Trophoblast cell (in vitro differentiated cells and primary cell): ENCODE results near the gene MVK.

Experiments
- DNase-seq, 2 donors: peaks; one replicate each; pipeline ENCODE4 v3.0.0-alpha.2; 2016
- H2AFZ ChIP-seq: 2 replicates; pipeline ENCODE4 v1.6.1; 2013; ENCODE audit warnings: low read length, moderate library complexity, mild to moderate bottlenecking; ENCODE audit not compliant: insufficient read depth, poor library complexity
- H2AK5ac ChIP-seq: 2 replicates; pipeline ENCODE4 v1.6.1; 2013; ENCODE audit warnings: mild to moderate bottlenecking, low read length
- H2BK120ac ChIP-seq: 2 replicates; pipeline ENCODE4 v1.6.1; 2013; ENCODE audit warnings: low read length, mild to moderate bottlenecking, moderate library complexity; ENCODE audit not compliant: insufficient read depth, poor library complexity
- H2BK12ac ChIP-seq: 2 replicates; pipeline ENCODE4 v1.6.1; 2013; ENCODE audit warnings: mild to moderate bottlenecking, low read length, moderate library complexity
- H2BK5ac ChIP-seq: 2 replicates; pipeline ENCODE4 v1.6.1; 2013; ENCODE audit warnings: low read length, low read depth, moderate library complexity, mild to moderate bottlenecking; ENCODE audit not compliant: poor library complexity
- H3K14ac ChIP-seq: 2 replicates; pipeline ENCODE4 v1.6.1; 2013; ENCODE audit warnings: mild to moderate bottlenecking, low read length
- H3K18ac ChIP-seq: 2 replicates; pipeline ENCODE4 v1.6.1; 2013; ENCODE audit warnings: mild to moderate bottlenecking, low read length
- H3K23ac ChIP-seq: 2 replicates; pipeline ENCODE4 v1.6.1; 2013; ENCODE audit warnings: low read length
- H3K27ac ChIP-seq: 2 replicates; pipeline ENCODE4 v1.5.1; 2013; ENCODE audit warnings: low read depth, mild to moderate bottlenecking, inconsistent platforms, low read length, moderate library complexity
- H3K27me3 ChIP-seq: 2 replicates; pipeline ENCODE4 v1.6.1; 2013; ENCODE audit warnings: inconsistent platforms, mild to moderate bottlenecking, low read length, moderate library complexity; ENCODE audit not compliant: insufficient read depth
- H3K36me3 ChIP-seq, 2 experiments: 1 replicate in 1 of 2; 2 replicates in 1 of 2; pipeline ENCODE4 v1.6.1; 2013; ENCODE audit warnings: low read length in 2 of 2, mild to moderate bottlenecking in 2 of 2, moderate library complexity in 1 of 2; ENCODE audit not compliant: insufficient read depth in 2 of 2, control insufficient read depth in 1 of 2
- H3K4ac ChIP-seq: 2 replicates; pipeline ENCODE4 v1.6.1; 2013; ENCODE audit warnings: low read depth, mild to moderate bottlenecking, low read length, moderate library complexity
- H3K4me1 ChIP-seq, 2 experiments: 1 replicate in 1 of 2; 2 replicates in 1 of 2; pipeline ENCODE4 v1.6.1; 2013; ENCODE audit warnings: low read length in 2 of 2, mild to moderate bottlenecking in 2 of 2, moderate library complexity in 1 of 2; ENCODE audit not compliant: insufficient read depth in 2 of 2, control insufficient read depth in 1 of 2
- H3K4me2 ChIP-seq: 2 replicates; pipeline ENCODE4 v1.6.1; 2013; ENCODE audit warnings: inconsistent platforms, mild to moderate bottlenecking, low read length, moderate library complexity
- H3K4me3 ChIP-seq: 2 replicates; pipeline ENCODE4 v1.5.1; 2013; ENCODE audit warnings: mild to moderate bottlenecking, low read depth, low read length, inconsistent platforms
- H3K79me1 ChIP-seq: one replicate; pipeline ENCODE4 v1.6.1; 2013; ENCODE audit warnings: low read length
- H3K79me2 ChIP-seq: 2 replicates; pipeline ENCODE4 v1.6.1; 2013; ENCODE audit warnings: low read length, mild to moderate bottlenecking; ENCODE audit not compliant: control insufficient read depth, insufficient read depth, poor library complexity
- H3K9ac ChIP-seq: 2 replicates; pipeline ENCODE4 v1.6.1; 2013; ENCODE audit warnings: mild to moderate bottlenecking, low read length
- H3K9me3 ChIP-seq: 2 replicates; pipeline ENCODE4 v1.6.1; 2013; ENCODE audit warnings: low read depth, mild to moderate bottlenecking, control low read depth, inconsistent platforms, low read length; ENCODE audit not compliant: insufficient read depth
- H4K12ac ChIP-seq: 2 replicates; pipeline ENCODE4 v1.6.1; 2013; ENCODE audit warnings: low read depth, mild to moderate bottlenecking, low read length, moderate library complexity
- H4K8ac ChIP-seq: 2 replicates; pipeline ENCODE4 v1.6.1; 2013; ENCODE audit warnings: low read depth, mild to moderate bottlenecking, low read length, moderate library complexity
- H4K91ac ChIP-seq: one replicate; pipeline ENCODE4 v1.6.1; 2013; ENCODE audit warnings: low read depth, mild to moderate bottlenecking, low read length, moderate library complexity
- whole genome bisulfite sequencing: extraction: QIAGEN DNeasy Blood & Tissue Kit; methylation state at CpG from one replicate; pipeline ENCODE4 v1.1.7; 2013; ENCODE audit warnings: missing lambda C conversion rate; ENCODE audit not compliant: insufficient read length, insufficient coverage; ENCODE audit errors: extremely low coverage; 5-methylcytosine and 5-hydroxymethylcytosine counted together

Gene MVK

GRCh38 chr12:109604132-109604585 is 30.6 kb downstream of the MVK start:
- DNase-seq: no peak
- H2BK5ac ChIP-seq: no peak overlapping the region
- H3K27ac ChIP-seq: no peak overlapping the region
- H4K91ac ChIP-seq: no peak overlapping the region
- H3K4me1 ChIP-seq: no peaks in the 10 kb centered on the region
- H2AK5ac ChIP-seq: no peak overlapping the region
- no peak overlapping the region for H2BK120ac ChIP-seq
- no peaks in the 10 kb centered on the region for H3K79me2 ChIP-seq
- no peak overlapping the region for H3K9ac ChIP-seq
- H3K14ac ChIP-seq: no peak overlapping the region
- H3K23ac ChIP-seq: no peak overlapping the region
- no peak overlapping the region for H4K8ac ChIP-seq
- no peak overlapping the region for H2BK12ac ChIP-seq
- no peaks in the 10 kb centered on the region for H3K36me3 ChIP-seq
- no peak overlapping the region for H3K4ac ChIP-seq
- H3K4me2 ChIP-seq: no peak overlapping the region
- H4K12ac ChIP-seq: no peak overlapping the region
- no peaks in the 10 kb centered on the region for H3K79me1 ChIP-seq
- H3K18ac ChIP-seq: no peak overlapping the region
- WGBS: no CpG with 5 or more reads among the region's 3 CpGs
- no peaks in the 10 kb centered on the region for H3K9me3 ChIP-seq
- no peak overlapping the region for H2AFZ ChIP-seq
- no peak overlapping the region for H3K4me3 ChIP-seq
- no peaks in the 10 kb centered on the region for H3K27me3 ChIP-seq

- no peak overlapping the region for H4K91ac ChIP-seq
- H2BK120ac ChIP-seq: no peak overlapping the region
- H3K79me1 ChIP-seq: no peaks in the 10 kb centered on the region
- H3K9ac ChIP-seq: no peak overlapping the region
- no peak overlapping the region for H3K23ac ChIP-seq
- H4K8ac ChIP-seq: no peak overlapping the region
- no peak overlapping the region for H3K14ac ChIP-seq
- H2AFZ ChIP-seq: no peak overlapping the region
- H3K9me3 ChIP-seq: no peaks in the 10 kb centered on the region
- H3K4me3 ChIP-seq: no peak overlapping the region
- no peak overlapping the region for H2BK12ac ChIP-seq
- H3K27me3 ChIP-seq: no peaks in the 10 kb centered on the region
- H3K27ac ChIP-seq: no peak overlapping the region
- H3K18ac ChIP-seq: no peak overlapping the region
- no peaks in the 10 kb centered on the region for H3K79me2 ChIP-seq
- no peak overlapping the region for H2AK5ac ChIP-seq
- H2BK5ac ChIP-seq: no peak overlapping the region
- WGBS: no CpG with 5 or more reads among the region's 5 CpGs
- H4K12ac ChIP-seq: no peak overlapping the region
- H3K4ac ChIP-seq: no peak overlapping the region
- no peaks in the 10 kb centered on the region for H3K4me1 ChIP-seq
- no peak overlapping the region for H3K4me2 ChIP-seq
- H3K36me3 ChIP-seq: no peaks in the 10 kb centered on the region
- DNase-seq: no peak
Observed at GRCh38 chr12:109605016-109605415, 31.4 kb downstream of the MVK start.

GRCh38 chr12:109605599-109606228 is 32.1 kb downstream of the MVK start:
- no CpG with 5 or more reads among the region's 13 CpGs for WGBS
- no peak overlapping the region for H3K27ac ChIP-seq
- H2AK5ac ChIP-seq: no peak overlapping the region
- H3K18ac ChIP-seq: no peak overlapping the region
- no peak overlapping the region for H3K4me3 ChIP-seq
- H3K27me3 ChIP-seq: no peaks in the 10 kb centered on the region
- H4K12ac ChIP-seq: no peak overlapping the region
- no peak overlapping the region for H3K9ac ChIP-seq
- no peak for DNase-seq
- H3K14ac ChIP-seq: no peak overlapping the region
- peaks cover 2% of the 10 kb centered on the region for H3K9me3 ChIP-seq
- no peak overlapping the region for H4K8ac ChIP-seq
- no peak overlapping the region for H3K4ac ChIP-seq
- no peak overlapping the region for H2BK12ac ChIP-seq
- H3K23ac ChIP-seq: no peak overlapping the region
- H2AFZ ChIP-seq: no peak overlapping the region
- no peaks in the 10 kb centered on the region for H3K36me3 ChIP-seq
- H3K4me2 ChIP-seq: no peak overlapping the region
- H3K79me2 ChIP-seq: no peaks in the 10 kb centered on the region
- no peak overlapping the region for H2BK120ac ChIP-seq
- no peaks in the 10 kb centered on the region for H3K4me1 ChIP-seq
- no peak overlapping the region for H4K91ac ChIP-seq
- H2BK5ac ChIP-seq: no peak overlapping the region
- H3K79me1 ChIP-seq: no peaks in the 10 kb centered on the region

- no peak overlapping the region for H3K9ac ChIP-seq
Observed at GRCh38 chr12:109606320-109607028, 32.9 kb downstream of the MVK start.

More at GRCh38 chr12:109606320-109607028, 32.9 kb downstream of the MVK start:
- Histone ChIP-seq H3K18ac (no peak overlapping the region), H4K8ac (no peak overlapping the region), H2AK5ac (no peak overlapping the region), H3K27me3 (no peaks in the 10 kb centered on the region), H3K4me2 (no peak overlapping the region), H3K4me3 (no peak overlapping the region), H4K12ac (no peak overlapping the region), H2AFZ (no peak overlapping the region), H3K27ac (no peak overlapping the region), H3K4ac (no peak overlapping the region), H3K23ac (no peak overlapping the region), H3K79me1 (no peaks in the 10 kb centered on the region), H2BK12ac (no peak overlapping the region), H3K79me2 (no peaks in the 10 kb centered on the region), H3K14ac (no peak overlapping the region), H3K4me1 (no peaks in the 10 kb centered on the region), H3K36me3 (no peaks in the 10 kb centered on the region), H4K91ac (no peak overlapping the region), H2BK120ac (no peak overlapping the region), H3K9me3 (peaks cover 2% of the 10 kb centered on the region), H2BK5ac (no peak overlapping the region)
- WGBS: no CpG with 5 or more reads among the region's 30 CpGs
- no peak for DNase-seq
